ENCODE data around the gene TNNC1. TPM values are rescaled to one million over a fixed set of nuclear protein-coding genes. Genes with fewer than 3 reads are reported as not detected.

TNNC1 gene
- 352 TPM for total RNA-seq

DNA sequence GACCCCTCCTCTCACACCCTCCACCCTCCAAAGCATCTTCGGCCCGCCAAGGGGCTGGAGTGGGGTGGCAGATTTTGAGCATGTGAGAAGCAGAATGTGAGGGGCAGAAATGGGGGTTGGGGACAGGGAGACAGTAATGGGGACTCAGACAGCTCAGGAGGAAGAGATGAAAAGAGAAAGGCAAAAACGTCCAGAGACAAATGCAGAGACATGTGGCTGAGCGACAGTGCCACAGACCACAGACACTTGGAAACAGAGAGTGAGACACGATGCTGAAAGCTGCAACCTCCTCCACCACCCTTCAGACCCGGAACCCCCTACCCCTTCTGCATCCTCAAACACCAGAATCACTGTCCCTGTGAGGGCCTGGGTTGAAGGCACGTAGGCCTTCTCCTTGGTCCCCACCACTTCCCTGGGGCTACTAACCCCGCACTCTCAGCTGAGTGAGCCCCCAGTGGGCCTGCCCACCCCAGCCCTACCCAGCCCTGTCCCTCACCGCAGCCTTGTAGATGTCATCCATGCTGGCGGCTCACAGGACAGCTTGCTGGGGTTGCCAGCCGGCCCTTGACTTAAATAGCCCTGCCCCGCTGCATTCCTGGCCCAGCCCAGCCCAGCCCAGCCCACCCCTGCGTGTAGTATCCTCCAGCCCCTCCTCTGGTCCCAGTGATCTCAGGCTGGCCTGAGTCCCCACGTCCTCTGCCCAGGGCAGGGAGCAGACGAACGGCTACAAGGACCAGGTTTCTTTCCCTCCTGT, at the start of gene TNNC1:
TSS of gene TNNC1 (minus strand) at position 546 of the 754 bp plus-strand sequence. CDS start at position 520, 26 bp downstream.
- peak; percentile 68 for DNase-seq

DNA sequence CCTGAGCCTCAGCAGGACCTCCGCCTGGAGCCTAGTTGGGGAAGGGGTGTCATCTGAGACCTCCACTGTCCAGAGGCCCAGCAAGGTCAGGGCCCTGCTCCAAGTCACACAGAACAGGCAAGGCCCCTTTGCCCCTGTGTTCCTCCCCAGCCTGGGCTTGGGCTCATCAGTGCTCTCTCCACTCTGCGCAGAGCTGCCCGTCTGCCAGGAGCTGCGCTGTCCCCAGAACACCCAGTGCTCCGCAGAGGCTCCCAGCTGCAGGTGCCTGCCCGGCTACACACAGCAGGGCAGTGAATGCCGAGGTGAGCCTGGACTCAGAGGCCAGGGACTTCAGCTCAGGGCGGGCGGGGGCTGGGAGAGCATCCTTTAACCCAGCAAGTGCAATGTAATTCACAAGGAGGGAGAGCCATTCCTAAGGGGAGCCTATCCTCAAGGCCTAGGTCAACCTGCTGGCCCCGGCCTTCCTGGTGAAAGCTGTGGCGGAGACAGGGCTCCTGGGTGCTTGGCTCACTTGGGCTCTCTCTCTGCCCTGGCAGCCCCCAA, 49.0 kb upstream of the TNNC1 start:
- DNase-seq = no peak

DNA sequence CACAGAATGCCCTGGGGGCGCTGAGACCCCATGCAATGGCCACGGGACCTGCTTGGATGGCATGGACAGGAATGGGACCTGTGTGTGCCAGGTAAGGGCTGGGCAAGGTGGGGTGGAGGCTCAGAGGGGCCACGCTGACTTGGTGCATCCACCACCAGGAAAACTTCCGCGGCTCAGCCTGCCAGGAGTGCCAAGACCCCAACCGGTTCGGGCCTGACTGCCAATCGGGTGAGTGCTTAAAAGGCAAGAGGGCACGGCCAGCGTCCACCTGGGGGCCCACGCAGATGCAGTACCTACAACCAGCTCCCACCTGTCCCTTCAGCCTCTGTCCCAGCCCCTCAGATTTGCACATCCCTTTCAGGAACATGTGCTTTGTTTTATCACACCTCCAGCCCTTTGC, 48.2 kb upstream of the TNNC1 start:
- no peak for DNase-seq

DNA sequence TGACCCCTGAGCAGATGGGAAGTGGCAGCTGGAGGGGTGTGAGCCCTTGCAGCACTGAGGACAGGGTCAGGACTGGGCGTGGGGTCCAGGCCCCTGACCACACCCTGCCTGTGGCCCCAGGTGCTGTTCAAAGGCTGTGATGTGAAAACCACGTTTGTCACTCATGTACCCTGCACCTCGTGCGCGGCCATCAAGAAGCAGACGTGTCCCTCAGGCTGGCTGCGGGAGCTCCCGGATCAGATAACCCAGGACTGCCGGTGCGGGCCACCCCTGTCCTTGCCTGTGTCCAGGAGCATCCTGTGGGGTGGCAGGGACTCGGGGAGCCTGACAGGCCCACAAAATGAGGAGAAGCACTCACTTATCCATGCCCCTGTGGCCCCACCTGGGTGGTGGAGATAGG, 47.2 kb upstream of the TNNC1 start:
- DNase-seq = no peak

DNA sequence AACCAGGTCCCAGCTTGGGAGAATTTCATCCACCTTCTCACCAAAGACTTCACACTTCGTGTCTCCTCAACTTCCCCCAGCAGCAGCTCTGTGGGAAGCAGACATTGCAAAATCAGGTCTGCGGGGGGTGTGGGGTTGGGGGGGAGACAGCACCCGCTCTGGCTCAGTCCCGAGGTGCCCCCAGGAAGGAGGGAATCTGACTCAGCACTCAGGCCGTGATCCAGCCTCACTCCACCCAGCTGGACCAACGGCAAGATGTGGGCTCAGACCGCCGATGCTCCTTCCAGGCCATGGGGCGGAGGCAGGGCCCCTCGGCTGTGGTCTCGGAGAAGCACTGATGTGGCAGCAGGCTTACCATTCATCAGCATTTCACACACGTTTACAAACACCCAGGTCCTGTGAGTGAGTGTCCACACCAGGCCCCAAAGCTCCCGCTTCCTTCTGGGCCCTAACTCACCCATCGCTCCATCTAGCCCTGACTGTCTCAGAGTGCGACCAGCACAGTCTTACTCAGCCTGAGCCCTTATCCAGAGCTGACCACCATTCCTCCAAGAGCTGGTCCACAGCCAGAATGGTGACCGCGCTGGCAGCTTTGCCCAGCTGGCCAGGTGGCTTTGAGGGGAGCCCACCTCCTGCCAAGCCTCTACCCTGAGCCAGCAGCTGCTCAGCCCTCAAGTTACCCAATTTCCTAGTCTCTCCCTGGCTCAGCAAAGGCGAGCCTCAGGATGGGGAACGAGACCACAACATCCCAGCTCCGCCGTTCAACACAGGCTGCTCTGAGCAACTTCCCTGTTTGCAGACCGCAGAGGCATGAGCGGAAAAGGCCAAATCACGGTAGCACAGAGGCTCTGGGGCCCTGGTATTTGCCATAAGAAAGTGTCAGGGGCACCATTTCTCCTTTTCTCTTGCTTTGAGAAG, 44.6 kb upstream of the TNNC1 start:
- no peak for DNase-seq

DNA sequence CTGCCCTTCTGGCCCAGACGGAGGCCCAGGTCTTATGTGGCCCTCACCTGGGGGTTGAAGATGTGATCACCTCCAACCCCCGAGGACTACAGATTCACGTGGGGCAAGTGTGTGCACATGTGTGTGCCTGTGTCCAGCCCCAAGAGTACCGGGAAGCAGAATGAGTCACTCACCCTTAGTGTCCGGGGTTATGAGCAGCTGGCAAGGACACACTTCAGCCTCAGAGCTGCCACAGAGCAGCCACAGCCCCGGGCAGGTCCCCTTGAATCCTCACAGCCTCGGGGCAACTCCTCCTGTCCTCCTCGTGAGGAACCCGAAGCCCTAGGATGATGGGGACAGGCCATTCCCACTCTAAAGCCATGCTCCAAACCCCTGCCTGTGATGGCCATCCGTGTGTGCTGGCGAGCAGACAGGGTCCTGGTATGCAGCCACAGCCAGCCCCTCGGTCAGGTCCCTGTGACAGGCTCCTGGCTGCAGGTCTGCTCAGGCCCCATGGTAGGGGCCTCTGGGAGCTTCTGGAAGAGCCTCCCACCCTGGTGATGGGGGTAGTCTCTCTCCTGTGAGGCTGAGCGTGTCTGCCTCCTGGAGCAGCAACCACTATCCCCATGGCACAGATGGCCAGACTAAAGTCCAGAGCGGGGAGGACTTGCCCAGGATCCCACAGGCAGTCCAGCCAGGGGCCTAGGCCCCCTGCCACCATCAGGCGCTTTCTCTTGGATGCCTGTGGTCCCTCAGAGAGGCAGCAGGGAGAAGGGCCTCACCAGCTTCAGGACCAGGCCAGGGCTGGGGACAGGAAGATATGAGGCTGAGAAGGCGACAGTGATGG, 42.1 kb upstream of the TNNC1 start:
- no peak for DNase-seq

DNA sequence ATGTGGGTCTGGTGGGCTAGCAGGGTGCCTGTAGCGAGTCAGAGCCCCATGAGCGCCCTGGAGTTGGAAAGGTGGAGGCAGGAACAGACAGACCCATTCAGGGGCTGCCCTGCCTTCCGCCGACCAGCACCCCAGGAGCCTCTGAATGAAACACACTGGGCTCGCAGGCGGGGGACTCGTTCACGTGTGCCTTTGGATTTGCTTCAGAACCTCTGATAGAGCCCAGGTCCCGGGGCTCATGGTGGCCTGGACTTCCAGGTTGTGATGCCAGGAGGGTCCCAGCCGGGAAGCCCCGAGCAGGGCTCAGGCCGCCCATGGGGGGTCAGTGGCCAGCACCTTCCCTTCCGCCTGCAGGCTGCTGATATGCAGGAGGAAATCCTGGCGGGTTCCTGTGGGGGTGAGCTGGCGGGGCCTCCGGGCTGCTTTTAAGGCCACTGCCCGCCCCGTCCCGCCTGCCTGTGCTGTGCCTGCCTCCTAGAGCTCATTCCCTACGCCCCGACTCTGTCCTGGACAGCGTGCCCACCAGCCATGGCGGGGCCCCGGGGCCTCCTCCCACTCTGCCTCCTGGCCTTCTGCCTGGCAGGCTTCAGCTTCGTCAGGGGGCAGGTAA, 41.1 kb upstream of the TNNC1 start, which contains the start of gene STAB1:
TSS of gene STAB1 (plus strand) at position 453 of the 610 bp plus-strand sequence. CDS start at position 529, 76 bp downstream.
- DNase-seq = no peak

DNA sequence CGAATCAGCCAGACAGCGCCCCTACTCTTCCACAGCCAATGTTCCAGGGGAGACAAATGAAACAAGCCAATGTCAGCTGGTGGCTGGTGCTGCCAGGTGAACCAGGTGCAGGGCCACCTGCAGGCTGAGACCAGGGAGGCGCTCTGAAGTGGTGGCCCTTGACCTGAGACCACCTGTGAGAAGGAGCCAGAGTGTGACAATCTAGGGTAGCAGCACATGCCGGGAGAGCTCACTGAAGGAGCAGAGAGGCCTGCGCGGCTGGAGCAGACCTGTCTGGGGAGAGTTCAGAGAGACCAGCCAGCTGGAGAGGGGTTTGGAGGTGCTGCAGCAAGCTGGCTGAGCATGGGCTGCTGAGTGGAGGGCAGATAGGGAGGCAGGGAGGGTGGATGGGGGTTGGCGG, 40.6 kb upstream of the TNNC1 start:
- no peak for DNase-seq

DNA sequence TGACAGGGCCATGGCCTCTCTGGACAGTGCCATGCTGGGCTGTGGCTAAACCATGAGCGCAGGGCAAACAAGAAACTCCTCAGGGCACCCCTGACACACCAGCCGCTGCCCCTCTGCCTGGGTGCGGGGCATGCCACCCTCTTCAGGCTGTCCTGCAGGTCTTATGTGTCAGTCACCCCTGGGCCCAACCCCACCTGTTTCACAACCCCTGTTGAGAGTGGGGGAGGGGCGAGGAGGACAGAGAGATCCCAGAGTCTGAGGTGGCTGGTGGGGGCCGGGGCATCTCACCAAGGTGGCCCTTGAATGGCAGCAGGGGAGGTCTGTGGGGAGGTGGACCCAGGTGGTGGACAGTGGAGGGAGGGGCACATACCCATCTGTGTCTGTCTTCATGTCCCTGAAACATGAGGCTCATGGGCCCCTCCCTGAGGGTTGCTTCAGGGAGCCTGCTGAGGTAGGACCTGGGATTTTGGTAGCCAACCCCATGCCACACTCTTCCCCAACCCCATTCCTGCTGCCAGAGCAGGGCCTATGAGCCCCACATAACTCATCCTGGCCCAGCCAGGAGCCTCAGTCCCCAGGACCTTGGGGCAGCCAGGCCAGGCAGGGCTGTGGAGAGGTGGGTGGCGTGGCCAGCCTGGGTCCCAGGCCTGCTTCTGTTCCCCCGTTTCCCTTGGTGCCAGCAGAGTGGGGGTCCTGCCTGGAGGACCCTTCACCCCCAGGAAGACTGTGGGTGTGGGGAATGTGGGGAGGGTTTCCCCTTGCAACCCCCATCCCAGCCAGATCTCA, 39.6 kb upstream of the TNNC1 start:
- no peak for DNase-seq

DNA sequence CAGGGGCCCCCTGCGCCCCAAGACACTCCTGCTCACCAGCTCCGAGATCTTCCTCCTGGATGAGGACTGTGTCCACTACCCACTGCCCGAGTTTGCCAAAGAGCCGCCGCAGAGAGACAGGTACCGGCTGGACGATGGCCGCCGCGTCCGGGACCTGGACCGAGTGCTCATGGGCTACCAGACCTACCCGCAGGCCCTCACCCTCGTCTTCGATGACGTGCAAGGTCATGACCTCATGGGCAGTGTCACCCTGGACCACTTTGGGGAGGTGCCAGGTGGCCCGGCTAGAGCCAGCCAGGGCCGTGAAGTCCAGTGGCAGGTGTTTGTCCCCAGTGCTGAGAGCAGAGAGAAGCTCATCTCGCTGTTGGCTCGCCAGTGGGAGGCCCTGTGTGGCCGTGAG, 38.2 kb upstream of the TNNC1 start:
- DNase-seq = no peak

DNA sequence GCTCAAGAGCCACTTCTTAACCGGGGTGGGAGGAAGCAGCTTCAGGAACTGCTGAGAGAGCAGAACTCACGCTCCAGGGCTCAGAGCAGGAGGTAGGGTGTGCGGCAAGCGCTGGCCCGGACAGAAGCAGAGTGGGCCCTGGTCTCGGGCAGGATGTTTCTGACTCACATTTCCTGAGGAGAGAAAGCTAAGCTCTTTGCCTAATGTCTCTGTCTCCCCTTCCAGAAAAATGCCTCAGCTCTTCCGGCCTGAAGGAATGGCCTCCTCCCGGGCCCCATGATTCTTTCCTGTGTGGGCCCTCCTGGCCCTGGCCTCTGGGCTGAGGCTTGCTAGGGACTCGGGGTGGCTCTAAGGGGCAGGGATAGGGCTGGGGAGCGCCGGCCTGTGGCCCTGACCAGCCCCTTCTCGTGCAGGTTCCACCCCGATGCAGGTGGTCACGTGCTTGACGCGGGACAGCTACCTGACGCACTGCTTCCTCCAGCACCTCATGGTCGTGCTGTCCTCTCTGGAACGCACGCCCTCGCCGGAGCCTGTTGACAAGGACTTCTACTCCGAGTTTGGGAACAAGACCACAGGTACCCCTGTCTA, 37.2 kb upstream of the TNNC1 start:
- no peak for DNase-seq

DNA sequence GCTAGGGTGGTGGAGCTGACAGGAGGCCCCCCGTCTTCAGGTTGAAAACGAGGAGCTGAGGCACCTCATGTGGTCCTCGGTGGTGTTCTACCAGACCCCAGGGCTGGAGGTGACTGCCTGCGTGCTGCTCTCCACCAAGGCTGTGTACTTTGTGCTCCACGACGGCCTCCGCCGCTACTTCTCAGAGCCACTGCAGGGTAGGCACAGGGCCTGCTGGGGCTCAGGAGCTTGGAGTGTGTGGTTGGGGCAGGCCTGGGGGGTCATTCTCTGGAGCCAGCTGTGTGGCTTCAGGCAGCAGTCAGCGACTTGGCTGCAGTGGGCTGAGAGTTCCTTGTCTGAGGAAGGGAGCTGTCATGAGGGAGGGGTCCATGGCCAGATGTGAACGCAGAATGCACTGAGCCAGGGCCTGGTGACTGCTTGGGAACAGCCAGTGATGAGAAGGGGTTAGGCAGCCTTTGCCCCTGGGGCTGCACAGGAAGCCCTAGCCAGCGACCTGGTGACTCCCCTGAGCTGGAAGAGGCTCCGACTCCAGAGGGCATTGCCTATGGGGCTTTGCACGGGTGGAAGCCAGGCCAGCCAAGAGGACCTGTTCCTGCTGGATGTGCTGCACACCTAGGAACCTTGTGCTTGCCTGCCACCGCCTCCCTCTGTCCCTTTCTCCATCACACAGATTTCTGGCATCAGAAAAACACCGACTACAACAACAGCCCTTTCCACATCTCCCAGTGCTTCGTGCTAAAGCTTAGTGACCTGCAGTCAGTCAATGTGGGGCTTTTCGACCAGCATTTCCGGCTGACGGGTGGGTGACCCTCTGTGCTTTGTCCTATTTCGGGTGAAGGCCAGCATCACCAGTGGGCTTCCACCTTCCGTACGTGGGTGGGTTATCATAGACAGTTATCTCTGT, 36.4 kb upstream of the TNNC1 start:
- no peak for DNase-seq

DNA sequence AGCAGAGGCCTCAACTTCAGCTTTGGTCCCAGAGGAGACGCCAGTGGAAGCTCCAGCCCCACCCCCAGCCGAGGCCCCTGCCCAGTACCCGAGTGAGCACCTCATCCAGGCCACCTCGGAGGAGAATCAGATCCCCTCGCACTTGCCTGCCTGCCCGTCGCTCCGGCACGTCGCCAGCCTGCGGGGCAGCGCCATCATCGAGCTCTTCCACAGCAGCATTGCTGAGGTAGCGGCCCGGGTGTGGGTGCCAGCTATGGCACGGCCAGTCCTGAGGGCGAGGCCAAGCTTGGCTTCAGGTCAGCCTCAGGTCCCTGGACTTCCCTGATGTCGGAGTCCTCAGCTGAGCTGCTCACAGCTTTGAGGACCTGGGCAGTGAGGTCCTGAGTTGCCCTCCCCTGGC, 35.6 kb upstream of the TNNC1 start:
- no peak for DNase-seq

DNA sequence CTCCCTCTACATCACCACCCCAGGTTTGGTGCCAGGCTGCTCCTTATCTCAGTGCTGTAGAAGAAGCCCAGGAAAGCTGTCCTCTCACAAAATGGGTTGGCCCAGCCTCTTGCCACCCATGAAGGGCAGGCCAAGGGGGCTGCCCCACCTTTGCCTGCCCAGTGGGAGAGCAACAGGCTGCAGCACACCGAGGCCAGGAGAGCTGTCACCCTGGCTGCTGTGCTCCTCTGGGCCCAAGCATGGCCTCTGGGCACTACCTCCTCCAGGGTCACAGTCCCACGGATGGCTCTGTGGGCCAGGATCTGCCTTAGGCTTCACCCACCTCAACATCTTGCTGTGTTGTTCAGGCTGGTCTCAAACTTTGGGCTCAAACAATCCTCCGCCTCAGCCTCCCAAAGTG, 34.9 kb upstream of the TNNC1 start:
- DNase-seq = no peak

DNA sequence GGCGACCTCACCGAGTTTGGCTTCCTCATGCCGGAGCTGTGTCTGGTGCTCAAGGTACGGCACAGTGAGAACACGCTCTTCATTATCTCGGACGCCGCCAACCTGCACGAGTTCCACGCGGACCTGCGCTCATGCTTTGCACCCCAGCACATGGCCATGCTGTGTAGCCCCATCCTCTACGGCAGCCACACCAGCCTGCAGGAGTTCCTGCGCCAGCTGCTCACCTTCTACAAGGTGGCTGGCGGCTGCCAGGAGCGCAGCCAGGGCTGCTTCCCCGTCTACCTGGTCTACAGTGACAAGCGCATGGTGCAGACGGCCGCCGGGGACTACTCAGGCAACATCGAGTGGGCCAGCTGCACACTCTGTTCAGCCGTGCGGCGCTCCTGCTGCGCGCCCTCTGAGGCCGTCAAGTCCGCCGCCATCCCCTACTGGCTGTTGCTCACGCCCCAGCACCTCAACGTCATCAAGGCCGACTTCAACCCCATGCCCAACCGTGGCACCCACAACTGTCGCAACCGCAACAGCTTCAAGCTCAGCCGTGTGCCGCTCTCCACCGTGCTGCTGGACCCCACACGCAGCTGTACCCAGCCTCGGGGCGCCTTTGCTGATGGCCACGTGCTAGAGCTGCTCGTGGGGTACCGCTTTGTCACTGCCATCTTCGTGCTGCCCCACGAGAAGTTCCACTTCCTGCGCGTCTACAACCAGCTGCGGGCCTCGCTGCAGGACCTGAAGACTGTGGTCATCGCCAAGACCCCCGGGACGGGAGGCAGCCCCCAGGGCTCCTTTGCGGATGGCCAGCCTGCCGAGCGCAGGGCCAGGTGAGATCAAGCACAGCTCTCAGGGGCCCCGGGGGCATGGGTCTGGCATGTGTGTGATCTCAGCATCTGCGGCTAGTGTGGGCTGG, 34.2 kb upstream of the TNNC1 start:
- DNase-seq = no peak

DNA sequence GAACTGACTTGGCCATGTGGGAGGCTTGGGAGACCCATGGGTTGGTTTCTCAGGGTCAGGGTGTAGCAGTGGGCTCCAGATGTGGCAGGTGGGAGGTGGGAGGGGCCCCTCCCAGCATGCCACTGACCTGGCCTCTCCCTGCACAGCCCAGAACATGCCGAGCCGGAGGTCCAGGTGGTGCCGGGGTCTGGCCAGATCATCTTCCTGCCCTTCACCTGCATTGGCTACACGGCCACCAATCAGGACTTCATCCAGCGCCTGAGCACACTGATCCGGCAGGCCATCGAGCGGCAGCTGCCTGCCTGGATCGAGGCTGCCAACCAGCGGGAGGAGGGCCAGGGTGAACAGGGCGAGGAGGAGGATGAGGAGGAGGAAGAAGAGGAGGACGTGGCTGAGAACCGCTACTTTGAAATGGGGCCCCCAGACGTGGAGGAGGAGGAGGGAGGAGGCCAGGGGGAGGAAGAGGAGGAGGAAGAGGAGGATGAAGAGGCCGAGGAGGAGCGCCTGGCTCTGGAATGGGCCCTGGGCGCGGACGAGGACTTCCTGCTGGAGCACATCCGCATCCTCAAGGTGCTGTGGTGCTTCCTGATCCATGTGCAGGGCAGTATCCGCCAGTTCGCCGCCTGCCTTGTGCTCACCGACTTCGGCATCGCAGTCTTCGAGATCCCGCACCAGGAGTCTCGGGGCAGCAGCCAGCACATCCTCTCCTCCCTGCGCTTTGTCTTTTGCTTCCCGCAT, 33.4 kb upstream of the TNNC1 start:
- no peak for DNase-seq

DNA sequence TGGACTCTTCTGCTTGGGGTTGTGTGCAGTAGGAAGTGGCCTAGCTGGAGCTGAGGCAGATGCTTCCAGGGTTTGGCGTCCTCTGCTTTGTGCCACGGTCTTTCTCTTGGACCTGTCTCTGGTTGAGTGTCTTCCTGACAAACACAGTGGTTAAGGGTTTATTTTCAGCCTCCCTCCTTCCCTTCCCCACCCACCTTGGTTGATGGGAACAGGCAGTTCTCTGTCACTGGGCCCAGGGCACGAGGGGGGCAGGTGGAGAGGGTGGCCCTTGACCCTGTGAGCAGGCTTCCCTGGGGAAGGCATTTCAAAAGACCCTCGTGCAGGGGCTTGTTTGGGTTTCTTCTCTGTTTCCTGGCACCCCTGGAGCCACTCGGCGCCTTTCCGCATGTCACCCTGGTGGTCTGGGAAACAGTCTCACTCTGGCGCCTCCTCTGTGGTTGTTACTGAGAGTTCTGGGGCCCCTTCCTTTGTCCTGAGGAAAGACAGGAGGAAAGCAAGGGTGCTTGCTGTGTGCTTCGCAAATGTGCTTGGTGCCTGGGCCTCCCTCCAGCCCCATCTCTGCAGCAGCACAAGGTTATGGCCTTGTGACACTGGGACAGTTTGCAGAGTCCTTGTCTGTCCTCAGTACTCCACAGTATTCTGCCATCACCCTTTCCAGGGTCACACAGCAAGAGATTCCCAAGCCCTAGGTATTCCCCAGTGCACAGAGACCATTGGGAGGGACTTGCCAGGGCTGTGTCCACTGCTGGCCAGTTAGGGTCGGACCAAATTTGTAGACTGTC, 31.0 kb upstream of the TNNC1 start:
- no peak for DNase-seq

All from tongue (tissue), 2 donors.